Ecto neural progenitor cell (in vitro differentiated cells): ENCODE results near the gene DLGAP1.

Experiments used
- DNase-seq: peaks from one replicate; pipeline ENCODE4 v3.0.0-alpha.2; 2018; ENCODE audit warnings: low spot score

The DLGAP1 gene

GRCh38 chr18:3449512-3450011, 1005.5 kb downstream of the DLGAP1 start:
- peak; percentile 87 for DNase-seq

- DNase-seq = no peak
Measured at GRCh38 chr18:3448838-3449511, 1006.1 kb downstream of the DLGAP1 start.

GRCh38 chr18:3447895-3448837, 1006.9 kb downstream of the DLGAP1 start:
- peak; percentile 97 for DNase-seq

GRCh38 chr18:3447068-3447894, 1007.8 kb downstream of the DLGAP1 start:
- DNase-seq = peak; percentile 74
